ENCODE measurements around the gene IDI1.
A peak's percentile ranks its signal among the peaks of the same experiment; 100 is the strongest.

Gene IDI1

GRCh38 chr10:1063232-1063865 is 14.4 kb upstream of the IDI1 start:
- no peak for DNase-seq

- no peak for DNase-seq
Observed at GRCh38 chr10:1061930-1062774, 13.2 kb upstream of the IDI1 start.

GRCh38 chr10:1059902-1060301 is 11.0 kb upstream of the IDI1 start:
- DNase-seq, result no peak

GRCh38 chr10:1058017-1058416 is 9.1 kb upstream of the IDI1 start:
- DNase-seq, result no peak

- no peak for DNase-seq
Observed at GRCh38 chr10:1057106-1057657, 8.3 kb upstream of the IDI1 start.

GRCh38 chr10:1056326-1057105 is 7.6 kb upstream of the IDI1 start, which contains the start of gene WDR37:
TSS of gene WDR37 (plus strand) at chr10:1056385. CDS start at chr10:1072156, 15,771 bp downstream.
- DNase-seq, result peak; percentile 90

GRCh38 chr10:1054684-1055083 is 5.8 kb upstream of the IDI1 start:
- no peak for DNase-seq

GRCh38 chr10:1050554-1050953 is 1.6 kb upstream of the IDI1 start:
- DNase-seq, result peak; percentile 30

GRCh38 chr10:1050145-1050544 is 1.2 kb upstream of the IDI1 start:
- DNase-seq, result no peak

GRCh38 chr10:1049425-1049958 is 573 bp upstream of the IDI1 start:
- peak; percentile 56 for DNase-seq

GRCh38 chr10:1048349-1048731 is 579 bp downstream of the IDI1 start:
- no peak for DNase-seq

- DNase-seq, result peak; percentile 45
Observed at GRCh38 chr10:1047937-1048336, 982 bp downstream of the IDI1 start.

- DNase-seq, result no peak
Observed at GRCh38 chr10:1045415-1045814, 3.5 kb downstream of the IDI1 start.

GRCh38 chr10:1044964-1045363 is 4.0 kb downstream of the IDI1 start:
- DNase-seq, result no peak

- DNase-seq, result no peak
Observed at GRCh38 chr10:1044146-1044545, 4.8 kb downstream of the IDI1 start.

GRCh38 chr10:1043532-1043995 is 5.4 kb downstream of the IDI1 start:
- DNase-seq, result no peak

- no peak for DNase-seq
Observed at GRCh38 chr10:1041514-1041913, 7.4 kb downstream of the IDI1 start.

- no peak for DNase-seq
Observed at GRCh38 chr10:1040133-1040532, 8.8 kb downstream of the IDI1 start.

- DNase-seq, result peak; percentile 20
Observed at GRCh38 chr10:1038769-1039168, 10.2 kb downstream of the IDI1 start.

GRCh38 chr10:1037098-1037497 is 11.8 kb downstream of the IDI1 start:
- DNase-seq, result no peak

- DNase-seq, result no peak
Observed at GRCh38 chr10:1036341-1036791, 12.6 kb downstream of the IDI1 start.

GRCh38 chr10:1035201-1035600 is 13.7 kb downstream of the IDI1 start:
- no peak for DNase-seq

- no peak for DNase-seq
Observed at GRCh38 chr10:1034758-1035157, 14.2 kb downstream of the IDI1 start.
